Measurements from ENCODE around the gene SRCAP. TPM values are rescaled to one million over a fixed set of nuclear protein-coding genes. Genes with fewer than 3 reads are reported as not detected.

Gene SRCAP
- total RNA-seq, 1 experiment from 2014 or later: 58.5 TPM

DNA sequence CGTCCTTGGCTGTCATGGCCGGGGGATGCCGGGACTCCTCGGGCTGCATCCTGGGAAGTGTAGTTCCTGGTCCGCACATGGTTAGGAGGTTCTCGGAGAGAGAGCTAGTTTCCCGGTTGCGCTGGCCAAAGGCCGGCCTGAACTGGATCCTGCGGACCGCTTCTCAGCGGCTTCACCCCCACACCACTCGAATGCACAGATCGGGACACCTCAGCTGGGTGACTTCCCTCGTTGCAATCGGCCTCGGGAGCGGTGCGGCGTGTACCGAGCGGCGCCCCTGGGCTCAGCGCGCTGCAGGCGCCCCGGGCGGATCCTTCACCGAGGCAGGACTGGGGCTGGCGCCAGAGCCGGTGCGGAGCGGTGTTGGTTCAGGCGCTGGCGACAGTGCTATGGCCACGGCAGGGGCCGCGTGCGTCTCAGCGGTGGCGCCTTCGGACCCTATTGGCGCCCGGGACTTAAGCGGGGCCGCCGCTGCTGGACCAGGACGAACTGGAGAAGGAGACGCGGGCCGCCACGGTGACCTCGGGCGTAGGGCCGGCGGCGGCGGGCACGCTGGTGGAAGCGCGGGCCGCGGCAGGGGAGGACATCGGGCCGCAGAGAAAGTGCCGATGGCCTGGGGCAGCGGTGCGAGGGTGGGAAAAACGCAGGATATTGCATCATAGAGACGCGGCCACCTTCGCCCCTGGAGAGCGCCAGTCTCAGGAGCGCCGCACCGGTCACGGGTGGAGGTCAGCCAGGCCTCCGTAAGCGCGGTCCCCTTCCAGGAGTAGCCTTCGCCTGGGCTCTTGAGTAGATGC is 76.6 kb downstream of the SRCAP start (continued):
- no peak for TF ChIP-seq ZNF671 (CRISPR knock-in tag; IDR thresholded peaks at IDR 0.05)
- TF ChIP-seq ETV6 (CRISPR knock-in tag; IDR thresholded peaks at IDR 0.05): no peak; the same call in 1 of the 2 replicates
- TF ChIP-seq ZNF396 (CRISPR knock-in tag; IDR thresholded peaks at IDR 0.05; ENCODE audit: borderline replicate concordance): no peak
- TF ChIP-seq, protein P1, sequence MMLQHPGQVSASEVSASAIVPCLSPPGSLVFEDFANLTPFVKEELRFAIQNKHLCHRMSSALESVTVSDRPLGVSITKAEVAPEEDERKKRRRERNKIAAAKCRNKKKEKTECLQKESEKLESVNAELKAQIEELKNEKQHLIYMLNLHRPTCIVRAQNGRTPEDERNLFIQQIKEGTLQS (CRISPR knock-in tag; conservative IDR thresholded peaks at IDR 0.05): no peak
- TF ChIP-seq, protein P2, sequence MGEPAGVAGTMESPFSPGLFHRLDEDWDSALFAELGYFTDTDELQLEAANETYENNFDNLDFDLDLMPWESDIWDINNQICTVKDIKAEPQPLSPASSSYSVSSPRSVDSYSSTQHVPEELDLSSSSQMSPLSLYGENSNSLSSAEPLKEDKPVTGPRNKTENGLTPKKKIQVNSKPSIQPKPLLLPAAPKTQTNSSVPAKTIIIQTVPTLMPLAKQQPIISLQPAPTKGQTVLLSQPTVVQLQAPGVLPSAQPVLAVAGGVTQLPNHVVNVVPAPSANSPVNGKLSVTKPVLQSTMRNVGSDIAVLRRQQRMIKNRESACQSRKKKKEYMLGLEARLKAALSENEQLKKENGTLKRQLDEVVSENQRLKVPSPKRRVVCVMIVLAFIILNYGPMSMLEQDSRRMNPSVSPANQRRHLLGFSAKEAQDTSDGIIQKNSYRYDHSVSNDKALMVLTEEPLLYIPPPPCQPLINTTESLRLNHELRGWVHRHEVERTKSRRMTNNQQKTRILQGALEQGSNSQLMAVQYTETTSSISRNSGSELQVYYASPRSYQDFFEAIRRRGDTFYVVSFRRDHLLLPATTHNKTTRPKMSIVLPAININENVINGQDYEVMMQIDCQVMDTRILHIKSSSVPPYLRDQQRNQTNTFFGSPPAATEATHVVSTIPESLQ (CRISPR knock-in tag; IDR thresholded peaks at IDR 0.05): no peak
- no peak for TF ChIP-seq SMAD4 (CRISPR knock-in tag; IDR thresholded peaks at IDR 0.05)
- peak; percentile 61; the same call in 1 of the 2 replicates for TF ChIP-seq ZNF263 (CRISPR knock-in tag; IDR thresholded peaks at IDR 0.05; ENCODE audit: low read depth)
- TF ChIP-seq IRF2 (CRISPR knock-in tag; IDR thresholded peaks at IDR 0.05; ENCODE audit: borderline replicate concordance, low read depth): 0 out of 2 replicates have a peak, but pooled peaks have one; percentile 61
- TF ChIP-seq, protein P3, sequence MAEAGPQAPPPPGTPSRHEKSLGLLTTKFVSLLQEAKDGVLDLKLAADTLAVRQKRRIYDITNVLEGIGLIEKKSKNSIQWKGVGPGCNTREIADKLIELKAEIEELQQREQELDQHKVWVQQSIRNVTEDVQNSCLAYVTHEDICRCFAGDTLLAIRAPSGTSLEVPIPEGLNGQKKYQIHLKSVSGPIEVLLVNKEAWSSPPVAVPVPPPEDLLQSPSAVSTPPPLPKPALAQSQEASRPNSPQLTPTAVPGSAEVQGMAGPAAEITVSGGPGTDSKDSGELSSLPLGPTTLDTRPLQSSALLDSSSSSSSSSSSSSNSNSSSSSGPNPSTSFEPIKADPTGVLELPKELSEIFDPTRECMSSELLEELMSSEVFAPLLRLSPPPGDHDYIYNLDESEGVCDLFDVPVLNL (CRISPR knock-in tag; IDR thresholded peaks at IDR 0.05; ENCODE audit: borderline replicate concordance, low read depth): no peak; the same call in 1 of the 2 replicates
- peak; percentile 87 for TF ChIP-seq FOXP1 (CRISPR knock-in tag; IDR thresholded peaks at IDR 0.05; ENCODE audit: borderline replicate concordance)
- TF ChIP-seq, protein P4, sequence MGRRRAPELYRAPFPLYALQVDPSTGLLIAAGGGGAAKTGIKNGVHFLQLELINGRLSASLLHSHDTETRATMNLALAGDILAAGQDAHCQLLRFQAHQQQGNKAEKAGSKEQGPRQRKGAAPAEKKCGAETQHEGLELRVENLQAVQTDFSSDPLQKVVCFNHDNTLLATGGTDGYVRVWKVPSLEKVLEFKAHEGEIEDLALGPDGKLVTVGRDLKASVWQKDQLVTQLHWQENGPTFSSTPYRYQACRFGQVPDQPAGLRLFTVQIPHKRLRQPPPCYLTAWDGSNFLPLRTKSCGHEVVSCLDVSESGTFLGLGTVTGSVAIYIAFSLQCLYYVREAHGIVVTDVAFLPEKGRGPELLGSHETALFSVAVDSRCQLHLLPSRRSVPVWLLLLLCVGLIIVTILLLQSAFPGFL (CRISPR knock-in tag; IDR thresholded peaks at IDR 0.05; ENCODE audit: borderline replicate concordance): no peak; the same call in 1 of the 2 replicates
- TF ChIP-seq TCF7 (CRISPR knock-in tag; IDR thresholded peaks at IDR 0.05; ENCODE audit: low read depth): 0 out of 2 replicates have a peak, but pooled peaks have one; percentile 69
- TF ChIP-seq, protein P5, sequence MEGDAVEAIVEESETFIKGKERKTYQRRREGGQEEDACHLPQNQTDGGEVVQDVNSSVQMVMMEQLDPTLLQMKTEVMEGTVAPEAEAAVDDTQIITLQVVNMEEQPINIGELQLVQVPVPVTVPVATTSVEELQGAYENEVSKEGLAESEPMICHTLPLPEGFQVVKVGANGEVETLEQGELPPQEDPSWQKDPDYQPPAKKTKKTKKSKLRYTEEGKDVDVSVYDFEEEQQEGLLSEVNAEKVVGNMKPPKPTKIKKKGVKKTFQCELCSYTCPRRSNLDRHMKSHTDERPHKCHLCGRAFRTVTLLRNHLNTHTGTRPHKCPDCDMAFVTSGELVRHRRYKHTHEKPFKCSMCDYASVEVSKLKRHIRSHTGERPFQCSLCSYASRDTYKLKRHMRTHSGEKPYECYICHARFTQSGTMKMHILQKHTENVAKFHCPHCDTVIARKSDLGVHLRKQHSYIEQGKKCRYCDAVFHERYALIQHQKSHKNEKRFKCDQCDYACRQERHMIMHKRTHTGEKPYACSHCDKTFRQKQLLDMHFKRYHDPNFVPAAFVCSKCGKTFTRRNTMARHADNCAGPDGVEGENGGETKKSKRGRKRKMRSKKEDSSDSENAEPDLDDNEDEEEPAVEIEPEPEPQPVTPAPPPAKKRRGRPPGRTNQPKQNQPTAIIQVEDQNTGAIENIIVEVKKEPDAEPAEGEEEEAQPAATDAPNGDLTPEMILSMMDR (IDR thresholded peaks at IDR 0.05): no peak
- TF ChIP-seq, protein P6, sequence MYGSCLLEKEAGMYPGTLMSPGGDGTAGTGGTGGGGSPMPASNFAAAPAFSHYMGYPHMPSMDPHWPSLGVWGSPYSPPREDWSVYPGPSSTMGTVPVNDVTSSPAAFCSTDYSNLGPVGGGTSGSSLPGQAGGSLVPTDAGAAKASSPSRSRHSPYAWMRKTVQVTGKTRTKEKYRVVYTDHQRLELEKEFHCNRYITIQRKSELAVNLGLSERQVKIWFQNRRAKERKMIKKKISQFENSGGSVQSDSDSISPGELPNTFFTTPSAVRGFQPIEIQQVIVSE (CRISPR knock-in tag; IDR thresholded peaks at IDR 0.05; ENCODE audit: borderline replicate concordance): no peak
- TF ChIP-seq RORB (CRISPR knock-in tag; IDR thresholded peaks at IDR 0.05): no peak
- TF ChIP-seq ZNF232 (CRISPR knock-in tag; IDR thresholded peaks at IDR 0.05): no peak
- no peak for TF ChIP-seq GTF2I (CRISPR knock-in tag; conservative IDR thresholded peaks at IDR 0.05)
- TF ChIP-seq, protein P7, sequence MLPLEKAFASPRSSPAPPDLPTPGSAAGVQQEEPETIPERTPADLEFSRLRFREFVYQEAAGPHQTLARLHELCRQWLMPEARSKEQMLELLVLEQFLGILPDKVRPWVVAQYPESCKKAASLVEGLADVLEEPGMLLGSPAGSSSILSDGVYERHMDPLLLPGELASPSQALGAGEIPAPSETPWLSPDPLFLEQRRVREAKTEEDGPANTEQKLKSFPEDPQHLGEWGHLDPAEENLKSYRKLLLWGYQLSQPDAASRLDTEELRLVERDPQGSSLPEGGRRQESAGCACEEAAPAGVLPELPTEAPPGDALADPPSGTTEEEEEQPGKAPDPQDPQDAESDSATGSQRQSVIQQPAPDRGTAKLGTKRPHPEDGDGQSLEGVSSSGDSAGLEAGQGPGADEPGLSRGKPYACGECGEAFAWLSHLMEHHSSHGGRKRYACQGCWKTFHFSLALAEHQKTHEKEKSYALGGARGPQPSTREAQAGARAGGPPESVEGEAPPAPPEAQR (CRISPR knock-in tag; IDR thresholded peaks at IDR 0.05): no peak
- no peak; the same call in none of the 2 replicates for TF ChIP-seq TEAD1 (CRISPR knock-in tag; IDR thresholded peaks at IDR 0.05)
- peak; percentile 66; the same call in 1 of the 2 replicates for TF ChIP-seq NFATC4 (CRISPR knock-in tag; IDR thresholded peaks at IDR 0.05)
- TF ChIP-seq SP1 (CRISPR knock-in tag; conservative IDR thresholded peaks at IDR 0.05): peak; percentile 78
- 0 out of 2 replicates have a peak, but pooled peaks have one; percentile 81 for TF ChIP-seq ZNF138 (CRISPR knock-in tag; conservative IDR thresholded peaks at IDR 0.05)
- TF ChIP-seq, protein P8, sequence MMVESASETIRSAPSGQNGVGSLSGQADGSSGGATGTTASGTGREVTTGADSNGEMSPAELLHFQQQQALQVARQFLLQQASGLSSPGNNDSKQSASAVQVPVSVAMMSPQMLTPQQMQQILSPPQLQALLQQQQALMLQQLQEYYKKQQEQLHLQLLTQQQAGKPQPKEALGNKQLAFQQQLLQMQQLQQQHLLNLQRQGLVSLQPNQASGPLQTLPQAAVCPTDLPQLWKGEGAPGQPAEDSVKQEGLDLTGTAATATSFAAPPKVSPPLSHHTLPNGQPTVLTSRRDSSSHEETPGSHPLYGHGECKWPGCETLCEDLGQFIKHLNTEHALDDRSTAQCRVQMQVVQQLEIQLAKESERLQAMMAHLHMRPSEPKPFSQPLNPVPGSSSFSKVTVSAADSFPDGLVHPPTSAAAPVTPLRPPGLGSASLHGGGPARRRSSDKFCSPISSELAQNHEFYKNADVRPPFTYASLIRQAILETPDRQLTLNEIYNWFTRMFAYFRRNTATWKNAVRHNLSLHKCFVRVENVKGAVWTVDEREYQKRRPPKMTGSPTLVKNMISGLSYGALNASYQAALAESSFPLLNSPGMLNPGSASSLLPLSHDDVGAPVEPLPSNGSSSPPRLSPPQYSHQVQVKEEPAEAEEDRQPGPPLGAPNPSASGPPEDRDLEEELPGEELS (CRISPR knock-in tag; IDR thresholded peaks at IDR 0.05): peak; percentile 26; the same call in 1 of the 2 replicates
- TF ChIP-seq ELF4 (CRISPR knock-in tag; IDR thresholded peaks at IDR 0.05; ENCODE audit: low read depth): no peak
- no peak for TF ChIP-seq GRHL2 (CRISPR knock-in tag; IDR thresholded peaks at IDR 0.05; ENCODE audit: insufficient replicate concordance, severe bottlenecking)
- TF ChIP-seq ZNF423 (CRISPR knock-in tag; IDR thresholded peaks at IDR 0.05): no peak
- no peak for TF ChIP-seq RELA (CRISPR knock-in tag; IDR thresholded peaks at IDR 0.05; ENCODE audit: borderline replicate concordance)
- no peak for TF ChIP-seq ESRRA (CRISPR knock-in tag; IDR thresholded peaks at IDR 0.05; ENCODE audit: borderline replicate concordance)

Measured in WTC11 (cell line).